HCT116 (cell line): Measurements from ENCODE around the gene AMZ2. TPM values are rescaled to one million over a fixed set of nuclear protein-coding genes. Genes with fewer than 3 reads are reported as not detected.
A peak's percentile ranks its signal among the peaks of the same experiment; 100 is the strongest.

Experiments used
- ATAC-seq: fragments of 200-7000 bp; cut with Tn5 transposase; 2 replicates; pipeline ENCODE4 v1.9.1; 2020; ENCODE audit warnings: mild to moderate bottlenecking, moderate library complexity
- BruUV-seq: library from RNA; stranded (reverse); fragments of 400-500 nt; replicated peaks from 2 replicates; lab custom pipeline; 2021; lab: Mats Ljungman, UMichigan
- CTCF ChIA-PET: fragments of 300-600 bp; sonication (Branson Sonifier 250); formaldehyde crosslinking; loops from one replicate; lab custom pipeline; 2021; ENCODE audit warnings: antibody characterized with exemption; lab: Charles Lee
- POLR2A ChIA-PET: fragments of 300-600, 350-600 bp; sonication (Branson Sonifier 250); formaldehyde crosslinking; loops from one replicate; lab custom pipeline; 2021; ENCODE audit warnings: antibody characterized with exemption; lab: Charles Lee
- RAD21 ChIA-PET, 2 experiments: fragments of 300-600 bp; sonication (Branson Sonifier 250); formaldehyde crosslinking; loops; one replicate each; lab custom pipeline; 2023; ENCODE audit warnings: low total read pairs in 2 of 2; ENCODE audit not compliant: uncharacterized antibody in 2 of 2, unreplicated experiment in 2 of 2, low non-redundant PET in 1 of 2; lab: Charles Lee
- DNase-seq: peaks from one replicate; pipeline ENCODE4 v3.0.0-alpha.2; 2010; ENCODE audit warnings: low read depth, low spot score
- H2AFZ ChIP-seq: fragments of 200-600 bp; shearing (Covaris generic), sonication (generic); 2 replicates; pipeline ENCODE4 v1.6.1; 2017; ENCODE audit warnings: low read depth, mixed run types, mixed read lengths, antibody characterized with exemption, low read length; ENCODE audit not compliant: poor library complexity, severe bottlenecking
- H3K27ac ChIP-seq: 2 replicates; pipeline ENCODE4 v1.5.1; 2012; ENCODE audit warnings: low read depth, low read length
- H3K27me3 ChIP-seq: fragments of 200-600 bp; sonication (generic); 2 replicates; pipeline ENCODE4 v1.6.1; 2016; ENCODE audit warnings: mixed run types, low read length, mixed read lengths; ENCODE audit not compliant: insufficient read depth
- H3K36me3 ChIP-seq, 2 experiments: fragments of 200-500 bp in 1 of 2; fragments of 200-600 bp in 1 of 2; sonication (Bioruptor generic) in 1 of 2; sonication (generic) in 1 of 2; 2 replicates each; pipeline versions ENCODE4 v1.5.1 to v1.6.1; 2014 to 2016; ENCODE audit warnings: low read length in 2 of 2, inconsistent platforms in 1 of 2, mixed read lengths in 1 of 2, mixed run types in 1 of 2; ENCODE audit not compliant: insufficient read depth in 2 of 2, control insufficient read depth in 1 of 2
- H3K4me1 ChIP-seq, 2 experiments: fragments of 200-600 bp in 1 of 2; sonication (generic) in 1 of 2; 2 replicates each; pipeline versions ENCODE4 v1.5.1 to v1.6.1; 2012 to 2017; ENCODE audit warnings: low read length in 2 of 2, inconsistent platforms in 1 of 2, mild to moderate bottlenecking in 1 of 2, mixed read lengths in 1 of 2, mixed run types in 1 of 2, moderate library complexity in 1 of 2; ENCODE audit not compliant: insufficient read depth in 2 of 2, control insufficient read depth in 1 of 2
- H3K4me2 ChIP-seq: fragments of 200-600 bp; sonication (generic); 2 replicates; pipeline ENCODE4 v1.6.1; 2017; ENCODE audit warnings: mixed run types, low read length, mixed read lengths
- H3K4me3 ChIP-seq, 2 experiments: fragments of 200-600 bp in 1 of 2; sonication (generic) in 1 of 2; replicated peaks in 1 of 2; 2 replicates each; pipeline ENCODE4 v1.5.1; 2011 to 2016; ENCODE audit warnings: low read length in 2 of 2, control low read depth in 1 of 2, low read depth in 1 of 2, mild to moderate bottlenecking in 1 of 2, mixed read lengths in 1 of 2, mixed run types in 1 of 2
- H3K79me2 ChIP-seq: fragments of 200-600 bp; sonication (generic); 2 replicates; pipeline ENCODE4 v1.6.1; 2017; ENCODE audit warnings: mild to moderate bottlenecking, mixed run types, low read length, moderate library complexity, mixed read lengths; ENCODE audit not compliant: insufficient read depth
- H3K9ac ChIP-seq: fragments of 200-600 bp; sonication (generic); 2 replicates; pipeline ENCODE4 v1.6.1; 2016; ENCODE audit warnings: low read length, mixed read lengths
- H3K9me2 ChIP-seq: fragments of 200-600 bp; sonication (generic), shearing (Covaris generic); 2 replicates; pipeline ENCODE4 v1.6.1; 2017; ENCODE audit warnings: mixed run types, mild to moderate bottlenecking, moderate library complexity; ENCODE audit not compliant: insufficient read depth
- H3K9me3 ChIP-seq, 2 experiments: fragments of 200-500 bp in 1 of 2; fragments of 200-600 bp in 1 of 2; sonication (Bioruptor generic) in 1 of 2; sonication (generic) in 1 of 2; 2 replicates each; pipeline ENCODE4 v1.6.1; 2014 to 2017; ENCODE audit warnings: low read length in 2 of 2, mixed read lengths in 2 of 2, inconsistent platforms in 1 of 2, low read depth in 1 of 2, mild to moderate bottlenecking in 1 of 2, mixed run types in 1 of 2, moderate library complexity in 1 of 2; ENCODE audit not compliant: control insufficient read depth in 1 of 2, insufficient read depth in 1 of 2
- H4K20me1 ChIP-seq: fragments of 200-600 bp; sonication (generic), shearing (Covaris generic); 2 replicates; pipeline ENCODE4 v1.6.1; 2017; ENCODE audit warnings: mixed run types, mild to moderate bottlenecking, moderate library complexity; ENCODE audit not compliant: insufficient read depth
- CBX3 ChIP-seq: IDR thresholded peaks from 2 replicates; pipeline ENCODE4 v1.6.1; 2012; ENCODE audit warnings: low read depth
- ELF1 ChIP-seq: IDR thresholded peaks from 2 replicates; pipeline ENCODE4 v1.6.1; 2012; ENCODE audit warnings: low read depth, borderline replicate concordance
- EZH2 ChIP-seq: fragments of 200-600 bp; sonication (generic); IDR thresholded peaks from 2 replicates; pipeline ENCODE4 v1.6.1; 2017; ENCODE audit warnings: antibody characterized with exemption, mixed run types
- FOSL1 ChIP-seq: IDR thresholded peaks from 2 replicates; pipeline ENCODE4 v1.6.1; 2012; ENCODE audit warnings: low read depth
- POLR2A ChIP-seq: IDR thresholded peaks from 2 replicates; pipeline ENCODE4 v1.7.0; 2011; ENCODE audit warnings: borderline replicate concordance; ENCODE audit not compliant: insufficient read depth, insufficient read length; ENCODE audit errors: extremely low read depth
- SIN3A ChIP-seq: IDR thresholded peaks from 2 replicates; pipeline ENCODE4 v1.6.1; 2012; ENCODE audit warnings: low read depth
- SRF ChIP-seq: IDR thresholded peaks from 2 replicates; pipeline ENCODE4 v1.6.1; 2012; ENCODE audit warnings: low read depth
- YY1 ChIP-seq: IDR thresholded peaks from 2 replicates; pipeline ENCODE4 v1.6.1; 2011; ENCODE audit warnings: low read length, low read depth, moderate library complexity, mild to moderate bottlenecking; ENCODE audit not compliant: insufficient replicate concordance; ENCODE audit errors: extremely low read depth
- ZFX ChIP-seq: fragments of 450-650 bp; IDR thresholded peaks from 2 replicates; pipeline ENCODE4 v1.6.1; 2017
- ZNF274 ChIP-seq: fragments of 200-500 bp; sonication (Bioruptor generic); IDR thresholded peaks from 2 replicates; pipeline ENCODE4 v1.6.1; 2014; ENCODE audit warnings: mild to moderate bottlenecking, low read depth, low read length, inconsistent platforms
- intact Hi-C: fragments of 100-400 bp; cut with micrococcal nuclease; formaldehyde crosslinking; loops from 2 replicates; pipeline ENCODE4 v1.10.0; 2022
- total RNA-seq: library from RNA; stranded (reverse); gene quantifications from one replicate; pipeline ENCODE4 v1.2.1, GENCODE V29; 2021; ENCODE audit not compliant: unreplicated experiment
- TF ChIP-seq, protein P1 (sequence below): IDR thresholded peaks from 2 replicates; pipeline ENCODE4 v1.6.1; 2011; ENCODE audit warnings: mild to moderate bottlenecking, low read length, moderate library complexity; ENCODE audit not compliant: insufficient replicate concordance; ENCODE audit errors: extremely low read depth
- TF ChIP-seq, protein P2 (sequence below): IDR thresholded peaks from 2 replicates; pipeline ENCODE4 v1.6.1; 2012; ENCODE audit warnings: low read depth
- TF ChIP-seq, protein P3 (sequence below): IDR thresholded peaks from 2 replicates; pipeline ENCODE4 v1.6.1; 2012
- TF ChIP-seq, protein P4 (sequence below), 3 experiments: fragments of 200-600 bp in 1 of 3; sonication (generic) in 1 of 3; IDR thresholded peaks in 2 of 3; conservative IDR thresholded peaks in 1 of 3; 2 replicates each; pipeline ENCODE4 v1.5.1; 2012 to 2017; ENCODE audit warnings: low read depth in 2 of 3, low read length in 2 of 3, antibody characterized with exemption in 1 of 3, borderline replicate concordance in 1 of 3, control low read depth in 1 of 3, mild to moderate bottlenecking in 1 of 3, mixed read lengths in 1 of 3, mixed run types in 1 of 3, moderate library complexity in 1 of 3; ENCODE audit not compliant: insufficient read depth in 1 of 3

Gene AMZ2
- total RNA-seq, 1 experiment from 2014 or later = 131 TPM

DNA sequence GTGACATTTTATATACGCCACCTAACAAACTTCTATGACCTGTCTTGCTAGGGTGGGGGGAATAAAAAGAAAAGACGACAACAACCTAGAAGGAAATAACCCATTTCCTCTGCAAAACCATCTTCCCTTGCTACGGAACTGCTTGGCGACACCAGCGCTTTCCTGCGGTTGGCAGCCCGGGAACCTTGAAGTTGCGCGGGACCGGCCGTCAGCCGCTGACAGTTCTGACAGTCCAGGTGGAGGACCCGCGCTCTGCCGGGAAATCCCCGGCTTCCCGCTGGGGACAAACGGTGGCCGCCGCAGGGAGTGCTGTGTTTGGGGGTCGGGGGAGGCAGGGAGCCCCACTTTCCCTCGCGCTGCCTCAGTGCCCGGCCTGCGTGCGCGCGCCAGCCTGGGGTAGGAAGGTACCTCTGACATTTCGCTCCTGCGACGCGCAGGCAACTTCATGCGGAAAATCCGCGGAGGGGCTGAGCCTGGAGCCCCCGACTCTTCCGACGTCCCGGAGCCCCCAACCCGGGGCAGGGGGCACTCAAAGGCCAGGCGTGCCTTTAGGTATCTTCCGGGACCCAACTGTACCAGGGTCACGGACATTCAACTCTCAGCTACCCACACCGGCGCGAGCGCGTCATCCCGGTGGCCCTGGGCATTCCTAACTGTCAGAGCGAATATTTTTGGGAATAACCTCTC is 42.6 kb downstream of the AMZ2 start:
- ChIA-PET CTCF (interaction anchor here (1.3 kb wide), 1 partner anchor 147 kb away, joined by 4 read pairs; no protein-coding TSS in a partner anchor), RAD21 (no interaction called here)
- peak overlapping the region; percentile 96 for H3K4me2 ChIP-seq
- H3K9me3 ChIP-seq = no peaks in the 10 kb centered on the region
- H3K4me3 ChIP-seq = peak overlapping the region; percentile 36 to 74
- 0 out of 2 replicates have a peak, but pooled peaks cover 12% of the 10 kb centered on the region for H3K79me2 ChIP-seq
- intact Hi-C loops = no loop called here
- H4K20me1 ChIP-seq = no peaks in the 10 kb centered on the region
- ATAC-seq = no peak
- TF ChIP-seq, protein P1, sequence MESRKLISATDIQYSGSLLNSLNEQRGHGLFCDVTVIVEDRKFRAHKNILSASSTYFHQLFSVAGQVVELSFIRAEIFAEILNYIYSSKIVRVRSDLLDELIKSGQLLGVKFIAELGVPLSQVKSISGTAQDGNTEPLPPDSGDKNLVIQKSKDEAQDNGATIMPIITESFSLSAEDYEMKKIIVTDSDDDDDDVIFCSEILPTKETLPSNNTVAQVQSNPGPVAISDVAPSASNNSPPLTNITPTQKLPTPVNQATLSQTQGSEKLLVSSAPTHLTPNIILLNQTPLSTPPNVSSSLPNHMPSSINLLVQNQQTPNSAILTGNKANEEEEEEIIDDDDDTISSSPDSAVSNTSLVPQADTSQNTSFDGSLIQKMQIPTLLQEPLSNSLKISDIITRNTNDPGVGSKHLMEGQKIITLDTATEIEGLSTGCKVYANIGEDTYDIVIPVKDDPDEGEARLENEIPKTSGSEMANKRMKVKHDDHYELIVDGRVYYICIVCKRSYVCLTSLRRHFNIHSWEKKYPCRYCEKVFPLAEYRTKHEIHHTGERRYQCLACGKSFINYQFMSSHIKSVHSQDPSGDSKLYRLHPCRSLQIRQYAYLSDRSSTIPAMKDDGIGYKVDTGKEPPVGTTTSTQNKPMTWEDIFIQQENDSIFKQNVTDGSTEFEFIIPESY = no peak
- TF ChIP-seq SRF (no peak), CBX3 (no peak), YY1 (no peak), ELF1 (no peak), FOSL1 (no peak), SIN3A (no peak), POLR2A (no peak), ZNF274 (no peak), EZH2 (no peak), ZFX (no peak)
- TF ChIP-seq, protein P2, sequence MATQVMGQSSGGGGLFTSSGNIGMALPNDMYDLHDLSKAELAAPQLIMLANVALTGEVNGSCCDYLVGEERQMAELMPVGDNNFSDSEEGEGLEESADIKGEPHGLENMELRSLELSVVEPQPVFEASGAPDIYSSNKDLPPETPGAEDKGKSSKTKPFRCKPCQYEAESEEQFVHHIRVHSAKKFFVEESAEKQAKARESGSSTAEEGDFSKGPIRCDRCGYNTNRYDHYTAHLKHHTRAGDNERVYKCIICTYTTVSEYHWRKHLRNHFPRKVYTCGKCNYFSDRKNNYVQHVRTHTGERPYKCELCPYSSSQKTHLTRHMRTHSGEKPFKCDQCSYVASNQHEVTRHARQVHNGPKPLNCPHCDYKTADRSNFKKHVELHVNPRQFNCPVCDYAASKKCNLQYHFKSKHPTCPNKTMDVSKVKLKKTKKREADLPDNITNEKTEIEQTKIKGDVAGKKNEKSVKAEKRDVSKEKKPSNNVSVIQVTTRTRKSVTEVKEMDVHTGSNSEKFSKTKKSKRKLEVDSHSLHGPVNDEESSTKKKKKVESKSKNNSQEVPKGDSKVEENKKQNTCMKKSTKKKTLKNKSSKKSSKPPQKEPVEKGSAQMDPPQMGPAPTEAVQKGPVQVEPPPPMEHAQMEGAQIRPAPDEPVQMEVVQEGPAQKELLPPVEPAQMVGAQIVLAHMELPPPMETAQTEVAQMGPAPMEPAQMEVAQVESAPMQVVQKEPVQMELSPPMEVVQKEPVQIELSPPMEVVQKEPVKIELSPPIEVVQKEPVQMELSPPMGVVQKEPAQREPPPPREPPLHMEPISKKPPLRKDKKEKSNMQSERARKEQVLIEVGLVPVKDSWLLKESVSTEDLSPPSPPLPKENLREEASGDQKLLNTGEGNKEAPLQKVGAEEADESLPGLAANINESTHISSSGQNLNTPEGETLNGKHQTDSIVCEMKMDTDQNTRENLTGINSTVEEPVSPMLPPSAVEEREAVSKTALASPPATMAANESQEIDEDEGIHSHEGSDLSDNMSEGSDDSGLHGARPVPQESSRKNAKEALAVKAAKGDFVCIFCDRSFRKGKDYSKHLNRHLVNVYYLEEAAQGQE = no peak
- TF ChIP-seq, protein P3, sequence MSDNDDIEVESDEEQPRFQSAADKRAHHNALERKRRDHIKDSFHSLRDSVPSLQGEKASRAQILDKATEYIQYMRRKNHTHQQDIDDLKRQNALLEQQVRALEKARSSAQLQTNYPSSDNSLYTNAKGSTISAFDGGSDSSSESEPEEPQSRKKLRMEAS = no peak
- TF ChIP-seq, protein P4, sequence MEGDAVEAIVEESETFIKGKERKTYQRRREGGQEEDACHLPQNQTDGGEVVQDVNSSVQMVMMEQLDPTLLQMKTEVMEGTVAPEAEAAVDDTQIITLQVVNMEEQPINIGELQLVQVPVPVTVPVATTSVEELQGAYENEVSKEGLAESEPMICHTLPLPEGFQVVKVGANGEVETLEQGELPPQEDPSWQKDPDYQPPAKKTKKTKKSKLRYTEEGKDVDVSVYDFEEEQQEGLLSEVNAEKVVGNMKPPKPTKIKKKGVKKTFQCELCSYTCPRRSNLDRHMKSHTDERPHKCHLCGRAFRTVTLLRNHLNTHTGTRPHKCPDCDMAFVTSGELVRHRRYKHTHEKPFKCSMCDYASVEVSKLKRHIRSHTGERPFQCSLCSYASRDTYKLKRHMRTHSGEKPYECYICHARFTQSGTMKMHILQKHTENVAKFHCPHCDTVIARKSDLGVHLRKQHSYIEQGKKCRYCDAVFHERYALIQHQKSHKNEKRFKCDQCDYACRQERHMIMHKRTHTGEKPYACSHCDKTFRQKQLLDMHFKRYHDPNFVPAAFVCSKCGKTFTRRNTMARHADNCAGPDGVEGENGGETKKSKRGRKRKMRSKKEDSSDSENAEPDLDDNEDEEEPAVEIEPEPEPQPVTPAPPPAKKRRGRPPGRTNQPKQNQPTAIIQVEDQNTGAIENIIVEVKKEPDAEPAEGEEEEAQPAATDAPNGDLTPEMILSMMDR (IDR thresholded peaks at IDR 0.05 in 2 of 3, conservative IDR thresholded peaks at IDR 0.05 in 1 of 3; ENCODE audit: borderline replicate concordance in 1 of 3, insufficient read depth in 1 of 3, low read depth in 2 of 3, low read length in 2 of 3) = no peak
- TF ChIP-seq, all 23 proteins: peak for 0
- TSS peak; percentile 82 for BruUV-seq
- Histone ChIP-seq H3K9ac (peak overlapping the region; percentile 87), H3K27me3 (no peaks in the 10 kb centered on the region), H2AFZ (no peak overlapping the region), H3K36me3 (no peaks in the 10 kb centered on the region), H3K4me1 (peaks cover 56 to 78% of the 10 kb centered on the region in 2 experiments), H3K27ac (peak overlapping the region; percentile 92), H3K9me2 (no peaks in the 10 kb centered on the region)
- no peak for DNase-seq
- POLR2A ChIA-PET = no interaction called here
